NCI-H2227 treated with DMSO at 0.1 percent for 48 hours (cell line): ENCODE results near the gene TERT.

Experiments used
- DNase-seq: peaks from one replicate; lab custom pipeline; 2025; lab: John Stamatoyannopoulos, UW

TERT gene

GRCh38 chr5:1318659-1319251, 23.9 kb upstream of the TERT start:
- DNase-seq = no peak

- DNase-seq = no peak
Measured at GRCh38 chr5:1317921-1318565, 23.2 kb upstream of the TERT start.

DNA sequence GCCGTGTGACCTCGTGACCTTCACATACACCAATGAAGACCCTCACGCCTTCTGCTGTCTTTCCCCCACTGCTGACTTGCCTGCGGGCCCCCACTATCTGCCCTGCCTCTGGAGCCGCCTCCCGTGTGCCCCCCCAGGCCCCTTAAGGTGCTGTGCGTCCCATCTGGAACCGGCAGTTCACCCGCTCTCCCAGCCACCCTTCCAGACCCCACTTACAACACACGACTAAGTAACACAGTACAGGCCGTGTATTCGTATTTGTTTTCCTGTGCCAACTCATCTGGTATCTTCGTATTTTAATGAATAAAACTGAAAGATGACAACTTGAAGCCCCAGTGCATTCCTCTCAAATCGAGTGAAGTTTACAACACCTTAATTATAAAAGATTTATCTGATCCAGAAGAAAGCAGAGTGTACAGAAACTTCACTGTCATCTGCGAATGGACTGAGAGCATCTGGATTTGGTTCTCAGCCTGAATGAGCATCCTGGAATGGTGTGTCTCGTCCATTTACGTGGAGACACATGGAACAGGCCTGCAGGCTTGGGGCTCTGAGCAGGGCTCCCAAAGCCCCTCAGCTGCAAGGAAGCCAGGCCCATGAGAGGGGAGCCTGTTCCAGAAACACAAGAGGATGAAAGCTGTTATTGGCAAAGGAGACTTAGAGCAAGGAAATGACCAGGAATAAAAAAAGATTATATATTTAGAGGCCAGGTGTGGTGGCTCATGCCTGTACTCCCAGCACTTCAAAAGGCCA, 21.9 kb upstream of the TERT start:
- DNase-seq = no peak

- peak; percentile 11 for DNase-seq
Measured at GRCh38 chr5:1315709-1316587, 21.1 kb upstream of the TERT start.

- no peak for DNase-seq
Measured at GRCh38 chr5:1315018-1315708, 20.3 kb upstream of the TERT start.

DNA sequence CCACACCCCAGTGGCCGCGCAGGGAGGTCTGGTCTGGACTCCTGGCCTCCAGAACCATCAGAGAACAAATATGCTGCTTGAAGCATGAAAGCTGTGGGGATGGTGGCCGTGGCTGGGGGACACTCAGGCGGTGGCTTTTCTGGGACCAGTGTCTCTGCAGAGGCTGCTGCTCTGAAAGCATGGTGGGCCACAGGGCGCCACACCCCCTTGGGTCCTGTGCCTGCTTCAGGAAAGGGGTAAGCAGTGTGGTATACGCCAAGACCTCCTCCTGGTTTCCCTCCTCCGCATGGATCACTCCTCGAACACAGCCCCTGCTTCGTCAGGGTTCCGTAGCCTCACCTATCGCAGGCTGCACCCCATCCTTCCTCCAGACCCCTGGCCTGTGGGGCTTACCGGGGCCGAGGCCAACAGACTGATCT, 19.7 kb upstream of the TERT start:
- no peak for DNase-seq

DNA sequence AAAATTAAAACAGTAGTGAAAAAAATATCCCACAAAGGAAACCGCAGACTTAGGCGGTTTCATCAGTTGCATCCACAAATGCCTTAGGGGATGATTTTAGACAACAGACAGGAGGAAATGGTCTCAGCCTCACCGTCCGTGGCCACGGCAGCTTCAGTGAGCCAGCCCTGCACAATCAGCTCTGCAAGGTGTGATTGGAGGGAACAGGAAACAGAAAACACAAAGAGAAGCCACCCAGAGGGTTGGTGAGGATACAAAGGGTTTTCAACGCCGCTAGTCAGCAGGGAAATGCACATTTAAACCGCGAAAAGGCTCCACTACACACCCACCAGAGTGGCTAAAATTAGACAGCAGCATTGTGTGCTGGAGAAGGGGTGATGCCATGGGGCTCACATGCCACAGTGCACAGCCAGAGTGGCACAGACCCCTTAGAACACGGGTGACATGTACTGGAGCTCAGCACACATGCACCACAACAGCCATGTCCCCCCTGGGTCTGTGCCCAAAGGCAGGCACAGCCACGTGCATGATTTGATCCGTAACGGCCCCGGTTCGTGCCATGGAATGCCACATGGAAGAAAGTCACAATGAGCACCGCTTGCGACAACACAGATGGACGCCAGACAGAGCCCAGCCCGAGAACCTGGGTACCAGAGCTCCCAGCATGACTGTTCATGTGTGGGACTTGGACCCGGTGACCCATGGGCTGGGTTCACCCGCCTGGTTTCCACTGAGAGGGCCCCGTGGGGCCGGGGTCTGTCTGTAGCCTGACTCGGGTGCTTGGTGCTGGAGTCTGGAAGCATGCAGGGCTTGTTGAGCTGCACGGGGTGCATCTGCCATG, 18.3 kb upstream of the TERT start:
- DNase-seq = no peak

DNA sequence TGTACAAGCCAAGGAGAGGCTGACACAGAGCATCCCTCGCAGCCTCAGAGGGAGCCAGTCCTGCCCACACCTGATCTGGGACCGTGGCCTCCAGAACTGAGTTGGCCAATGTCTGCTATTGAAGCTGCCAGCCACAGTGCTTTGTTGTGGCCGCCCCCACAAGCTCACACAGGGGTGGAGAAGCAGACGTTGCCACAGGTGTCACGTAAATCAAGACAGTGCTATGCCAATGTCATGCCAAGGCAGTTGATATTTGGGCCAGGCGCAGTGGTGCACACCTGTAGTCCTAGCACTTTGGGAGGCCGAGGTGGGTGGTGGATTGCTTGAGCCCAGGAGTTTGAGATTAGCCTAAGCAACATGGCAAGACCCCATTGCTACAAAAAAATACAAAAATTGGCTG, 17.3 kb upstream of the TERT start:
- DNase-seq = no peak

DNA sequence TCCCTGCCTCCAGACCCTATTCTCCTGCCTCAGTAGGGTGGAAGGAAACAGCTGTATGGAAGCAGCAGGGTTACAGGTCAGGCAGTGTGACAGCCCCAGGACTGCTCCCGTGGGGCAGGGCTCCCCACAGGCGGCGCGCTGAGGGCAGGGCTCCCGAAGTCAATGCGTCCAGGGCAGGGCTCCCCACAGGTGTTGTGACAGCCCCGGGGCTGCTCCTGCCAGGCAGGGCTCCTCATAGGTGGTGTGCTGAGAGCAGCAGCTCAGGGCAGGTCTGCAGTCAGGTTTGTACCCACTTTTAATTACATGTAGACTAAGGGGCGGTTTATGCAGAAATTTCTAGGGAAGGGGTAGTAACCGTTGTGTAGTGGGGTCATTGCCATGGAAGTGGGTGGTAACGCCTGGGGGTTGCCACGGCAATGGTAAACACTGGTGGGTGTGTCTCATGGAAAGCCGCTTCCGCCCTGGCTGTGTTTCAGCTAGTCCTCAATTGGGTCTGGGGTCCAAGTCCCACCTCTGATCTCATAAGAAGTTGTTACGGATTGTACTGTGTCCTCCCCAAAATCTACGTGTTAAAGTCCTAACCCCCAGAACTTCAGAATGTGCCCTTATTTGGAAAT, 16.7 kb upstream of the TERT start:
- DNase-seq = no peak

- DNase-seq = no peak
Measured at GRCh38 chr5:1310118-1310517, 15.2 kb upstream of the TERT start.

DNA sequence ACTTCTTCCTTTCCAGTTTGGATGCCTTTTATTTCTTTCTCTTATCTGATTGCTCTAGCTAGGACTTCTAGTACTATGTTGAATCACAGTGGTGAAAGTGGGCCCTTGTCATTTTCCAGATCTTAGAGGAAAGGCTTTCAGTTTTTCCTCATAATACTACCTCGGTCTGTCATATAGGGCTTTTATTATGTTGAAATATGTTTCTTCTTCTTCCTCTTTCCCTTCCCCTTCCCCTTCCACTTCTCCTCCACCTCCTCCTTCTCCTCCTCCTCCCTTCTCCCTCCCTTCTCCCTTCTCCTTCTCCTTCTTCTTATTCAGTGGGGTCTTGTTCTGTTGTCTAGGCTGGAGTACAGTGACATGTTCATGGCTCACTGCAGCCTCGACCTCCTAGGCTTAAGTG, 9.2 kb upstream of the TERT start:
- DNase-seq = no peak

DNA sequence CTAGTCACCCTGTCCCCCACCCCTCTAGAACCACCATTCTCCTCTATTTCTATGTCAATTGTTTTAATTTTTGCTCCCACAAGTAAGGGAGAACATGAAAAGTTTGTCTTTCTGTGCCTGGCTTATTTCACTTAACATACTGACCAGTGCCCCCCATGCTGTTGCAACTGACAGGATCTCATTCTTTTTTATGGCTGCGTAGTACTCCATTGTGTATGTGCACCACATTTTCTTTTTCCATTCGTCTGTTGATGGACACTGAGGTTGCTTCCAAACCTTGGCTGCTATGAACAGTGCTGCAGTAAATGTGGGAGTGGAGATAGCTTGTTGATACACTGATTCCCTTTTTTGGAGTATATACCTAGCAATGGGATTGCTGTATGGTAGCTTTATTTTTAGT, 7.4 kb upstream of the TERT start:
- DNase-seq = no peak

DNA sequence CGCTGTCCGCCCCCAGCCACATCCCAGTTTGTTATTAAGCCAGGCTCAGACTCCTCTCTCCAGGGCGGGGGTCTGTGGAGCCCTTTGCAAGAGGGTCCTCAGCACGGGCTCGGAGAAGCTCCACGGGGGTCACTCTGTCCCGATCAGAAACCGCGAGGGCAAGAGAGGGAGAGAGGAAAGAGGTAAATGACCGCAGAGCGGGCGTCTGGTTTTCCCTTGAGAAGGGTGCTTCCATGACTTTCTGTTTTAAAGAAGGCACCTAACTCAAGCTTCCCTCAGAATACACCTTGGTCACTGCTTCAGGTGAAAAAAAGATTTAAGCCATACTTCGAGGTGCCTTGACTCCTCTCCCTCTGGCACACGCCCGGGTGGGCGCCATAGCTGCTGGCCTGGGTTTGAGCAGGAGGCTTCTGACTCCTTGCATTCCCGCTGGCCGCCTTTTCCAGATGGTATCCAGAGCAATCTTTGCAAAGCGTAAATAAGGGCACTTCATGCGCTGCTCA, 5.8 kb upstream of the TERT start:
- no peak for DNase-seq

DNA sequence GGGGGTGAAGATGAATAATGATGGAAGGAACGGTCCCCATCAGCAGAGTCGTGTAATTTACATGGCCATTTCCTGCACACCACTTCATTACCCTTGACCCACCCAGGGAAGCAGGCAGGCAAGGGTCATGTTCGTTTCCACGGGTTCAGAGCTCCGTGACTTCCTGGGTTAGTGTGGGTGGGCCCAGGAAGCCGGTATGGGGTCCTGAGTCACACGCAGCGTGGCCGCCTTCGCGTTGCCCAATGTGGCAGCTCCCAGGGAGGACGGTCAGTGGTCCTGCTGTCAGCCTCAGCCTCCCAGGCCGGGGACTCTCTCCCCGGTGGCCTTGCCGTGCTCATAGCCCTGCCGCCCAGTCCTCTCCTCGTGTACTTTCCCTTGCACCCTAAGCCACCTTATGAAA, 5.1 kb upstream of the TERT start:
- DNase-seq = no peak

GRCh38 chr5:1299511-1299850, 4.6 kb upstream of the TERT start:
- no peak for DNase-seq

- DNase-seq = no peak
Measured at GRCh38 chr5:1298723-1299510, 4.0 kb upstream of the TERT start.

DNA sequence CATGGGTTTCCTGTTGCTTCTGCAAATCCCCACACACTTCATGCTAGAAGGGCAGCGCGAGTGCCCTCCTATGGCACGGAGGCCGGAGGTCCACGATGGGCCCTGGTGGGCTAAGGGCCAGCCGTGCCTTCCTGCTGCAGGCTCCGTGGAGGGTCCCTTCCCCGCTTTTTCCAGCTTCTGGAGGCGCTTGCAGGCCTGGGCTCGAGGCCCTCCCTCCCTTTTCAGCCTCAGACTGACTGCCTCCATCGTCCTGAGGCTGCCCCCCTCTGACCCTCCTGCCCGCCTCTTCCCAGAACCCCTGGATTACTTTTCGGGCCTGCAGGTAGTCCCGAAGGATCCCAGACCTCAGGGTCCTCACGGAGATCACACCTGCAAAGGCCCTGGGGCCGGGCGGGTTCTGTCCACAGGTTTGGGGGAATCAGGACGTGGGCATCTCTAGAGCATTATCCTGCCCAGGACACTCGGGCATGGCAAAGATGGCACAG, 3.2 kb upstream of the TERT start:
- DNase-seq = no peak

DNA sequence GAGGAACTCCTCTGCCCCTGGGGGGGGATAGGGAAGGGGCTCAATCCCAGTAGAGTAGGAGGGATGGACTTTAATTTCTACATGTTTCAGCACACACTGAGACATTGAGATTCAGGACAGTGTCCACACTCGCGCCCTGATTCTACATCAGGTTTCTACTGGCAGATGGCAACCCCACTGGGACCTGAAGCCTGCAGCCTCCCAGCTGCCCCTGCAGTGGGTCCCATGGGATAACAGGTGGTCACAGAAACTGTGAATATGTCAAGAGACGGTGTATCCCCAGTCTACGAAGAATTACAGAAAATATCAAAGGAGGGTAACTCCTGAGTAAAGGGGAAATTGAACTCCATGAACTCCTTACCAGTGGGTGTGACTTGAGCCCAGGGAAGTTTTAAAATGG, 2.4 kb upstream of the TERT start:
- no peak for DNase-seq

DNA sequence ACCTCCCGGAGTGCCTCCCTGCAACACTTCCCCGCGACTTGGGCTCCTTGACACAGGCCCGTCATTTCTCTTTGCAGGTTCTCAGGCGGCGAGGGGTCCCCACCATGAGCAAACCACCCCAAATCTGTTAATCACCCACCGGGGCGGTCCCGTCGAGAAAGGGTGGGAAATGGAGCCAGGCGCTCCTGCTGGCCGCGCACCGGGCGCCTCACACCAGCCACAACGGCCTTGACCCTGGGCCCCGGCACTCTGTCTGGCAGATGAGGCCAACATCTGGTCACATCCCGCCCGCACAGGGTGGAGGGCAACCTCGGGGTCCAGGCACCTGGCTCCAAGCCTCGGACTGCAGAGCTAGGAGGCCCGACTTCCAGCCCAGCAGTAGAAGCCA, 776 bp upstream of the TERT start:
- DNase-seq = no peak
